NCI-H510A treated with DMSO at 0.1 percent for 48 hours (cell line): ENCODE measurements around the gene EPB41L4B.
A peak's percentile ranks its signal among the peaks of the same experiment; 100 is the strongest.
"Not testable (repeated sequence)": the region's sequence is repeated elsewhere in the genome, so short reads cannot be mapped to it uniquely, and the experiment has no call there.

Experiments used
- DNase-seq: peaks from one replicate; lab custom pipeline; 2025; lab: John Stamatoyannopoulos, UW

Gene EPB41L4B

DNA sequence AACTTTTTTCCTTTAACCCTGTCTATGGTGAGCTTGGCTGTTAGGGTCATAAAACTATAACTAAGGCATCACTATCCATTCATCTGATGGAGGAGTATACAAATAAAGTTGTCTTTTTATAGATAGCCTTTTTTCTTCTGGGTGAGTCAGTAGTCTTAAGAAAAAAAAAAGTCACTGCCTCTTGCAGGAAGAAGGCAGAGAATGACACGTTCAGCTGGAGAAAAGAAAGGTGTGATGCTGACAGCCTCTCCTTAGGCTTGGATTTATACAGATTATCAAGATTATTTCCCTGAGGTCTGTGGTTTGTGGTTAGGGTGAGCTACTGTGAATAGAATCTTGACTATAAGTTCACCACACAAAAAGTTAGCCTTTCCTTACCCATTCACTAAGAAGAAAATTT, 23.0 kb downstream of the EPB41L4B start:
- DNase-seq: no peak

DNA sequence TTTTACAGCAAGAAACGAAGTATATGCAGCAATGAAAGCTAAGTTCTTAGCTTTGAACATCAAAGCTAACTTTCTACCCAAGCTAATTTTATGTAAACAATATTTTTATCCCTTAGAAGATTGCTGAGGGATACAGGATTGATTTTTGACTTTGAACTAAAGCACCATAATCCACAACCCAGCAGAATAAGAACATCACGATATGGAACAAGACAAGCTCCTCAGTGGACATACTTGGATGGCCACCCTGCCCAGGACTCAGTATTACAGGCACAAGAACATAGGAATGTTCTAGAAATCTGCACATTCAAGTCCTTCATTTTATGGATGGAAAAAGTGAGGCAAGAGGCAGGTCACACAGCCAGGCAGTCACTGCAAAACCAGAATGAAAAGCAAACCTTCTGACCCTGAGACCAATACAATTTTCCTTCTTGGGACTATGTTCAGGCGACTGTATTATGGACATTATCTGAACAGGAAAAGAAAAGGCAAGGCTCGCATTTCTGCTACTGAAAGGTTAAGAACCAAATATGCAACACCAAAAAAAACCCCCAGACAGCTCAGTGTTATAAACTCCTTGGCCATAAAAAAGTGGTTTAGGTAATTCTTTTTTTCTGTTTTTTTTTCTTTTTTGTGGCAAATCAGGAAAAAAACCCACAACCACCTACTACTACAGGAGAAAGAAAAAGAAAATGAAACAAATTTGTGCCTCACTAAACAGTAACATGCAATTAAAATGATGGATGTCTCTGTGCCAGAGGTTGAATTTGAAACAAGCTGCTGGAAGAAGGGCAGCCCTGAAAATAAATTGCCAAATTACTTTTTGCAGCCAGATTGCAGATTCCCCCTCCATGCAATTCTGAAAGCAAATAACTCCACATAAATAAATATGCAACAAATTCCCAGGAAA, 25.4 kb downstream of the EPB41L4B start:
- DNase-seq: no peak

DNA sequence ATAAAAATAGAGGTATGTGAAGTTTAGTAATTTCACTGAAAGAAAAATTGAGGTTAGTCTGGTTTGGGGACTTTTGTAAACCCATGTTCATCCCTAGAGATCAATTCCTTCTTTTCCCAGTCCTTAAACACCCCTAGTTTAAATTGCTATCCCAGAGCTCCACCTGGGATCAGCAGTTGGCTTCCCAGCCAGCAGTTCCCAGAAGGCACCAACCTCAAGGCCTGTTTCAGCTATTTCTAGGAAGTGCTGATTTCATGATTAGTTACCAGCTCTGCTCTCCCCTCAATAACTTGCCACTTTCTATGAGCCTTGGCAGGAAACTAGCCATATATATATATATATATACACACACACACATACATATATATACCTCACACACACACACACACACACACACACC, 30.5 kb downstream of the EPB41L4B start:
- DNase-seq: no peak

DNA sequence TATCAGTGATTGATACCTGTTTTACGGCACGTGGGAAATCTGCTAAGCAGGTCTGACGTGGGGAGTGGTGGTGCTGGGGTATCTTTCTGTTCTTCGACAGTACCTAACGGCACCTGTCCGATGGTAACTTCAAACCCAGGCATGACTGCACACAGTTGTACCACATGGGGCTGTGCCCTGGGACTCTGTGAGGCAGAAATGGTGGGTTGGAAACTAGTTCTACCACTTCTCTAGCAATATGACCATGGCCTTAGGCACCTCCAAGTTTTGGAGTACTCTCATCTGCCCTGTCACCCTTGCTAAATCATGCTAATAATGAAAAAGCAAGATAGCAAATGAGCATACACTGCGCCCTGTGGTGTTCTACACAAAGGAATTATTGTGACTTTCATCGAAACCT, 30.9 kb downstream of the EPB41L4B start:
- peak; percentile 51 for DNase-seq

DNA sequence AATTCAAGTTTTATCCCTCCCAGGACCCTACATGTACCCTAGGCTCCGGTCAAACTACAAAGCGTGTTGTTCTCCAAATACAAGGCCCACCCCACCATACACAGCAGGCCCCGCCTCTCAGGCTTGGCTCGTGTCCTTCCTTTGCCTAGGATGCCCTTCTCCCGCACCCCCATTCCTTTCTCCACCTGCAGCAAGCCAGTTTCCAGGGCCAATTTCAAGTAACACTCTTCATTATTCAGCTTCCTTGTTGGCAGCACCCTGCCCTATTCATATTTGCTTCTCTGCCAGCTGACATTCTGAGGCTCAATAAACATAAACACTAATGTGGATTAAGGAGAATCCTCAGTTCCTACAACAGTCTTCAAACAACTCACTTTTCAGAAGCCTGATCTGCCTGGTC, 31.7 kb downstream of the EPB41L4B start:
- no peak for DNase-seq

DNA sequence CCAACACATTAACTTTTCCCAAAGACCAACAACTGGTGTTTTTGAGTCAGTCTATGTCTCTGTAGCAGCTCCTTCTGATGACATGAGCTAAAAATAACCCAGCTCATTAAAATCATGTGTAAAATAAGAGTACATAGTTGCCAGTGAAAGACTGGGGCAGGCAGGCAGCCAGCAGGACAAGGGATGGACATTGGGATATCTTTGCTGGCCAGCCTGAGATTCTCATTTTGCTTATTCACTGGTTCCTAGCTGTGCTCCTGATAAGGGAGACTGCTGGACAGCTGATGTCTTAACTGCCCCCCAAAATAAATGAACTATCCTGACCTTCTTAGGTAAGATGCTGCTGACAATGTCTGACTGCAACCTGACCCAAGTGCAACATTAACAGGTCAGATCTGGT, 33.9 kb downstream of the EPB41L4B start:
- peak; percentile 30 for DNase-seq

DNA sequence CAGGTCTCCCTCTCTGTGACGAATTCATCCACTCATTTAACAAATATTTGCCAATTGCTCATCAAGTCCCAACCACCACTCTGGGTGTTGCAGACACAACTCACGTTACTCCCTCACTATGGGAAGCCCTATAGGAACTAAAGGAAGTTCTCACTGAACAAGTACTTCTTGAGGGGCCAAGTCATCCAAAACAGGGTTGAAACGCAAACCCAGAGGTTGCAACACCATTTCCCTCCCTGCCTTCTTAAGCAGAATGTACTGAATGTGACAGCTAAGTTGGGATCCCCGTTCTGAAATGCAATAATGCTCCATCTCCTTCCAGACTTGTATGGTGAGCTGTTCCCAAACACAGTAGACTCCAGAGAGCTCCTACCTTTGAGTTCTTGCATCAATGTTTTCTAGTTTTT, 34.3 kb downstream of the EPB41L4B start:
- DNase-seq: no peak

DNA sequence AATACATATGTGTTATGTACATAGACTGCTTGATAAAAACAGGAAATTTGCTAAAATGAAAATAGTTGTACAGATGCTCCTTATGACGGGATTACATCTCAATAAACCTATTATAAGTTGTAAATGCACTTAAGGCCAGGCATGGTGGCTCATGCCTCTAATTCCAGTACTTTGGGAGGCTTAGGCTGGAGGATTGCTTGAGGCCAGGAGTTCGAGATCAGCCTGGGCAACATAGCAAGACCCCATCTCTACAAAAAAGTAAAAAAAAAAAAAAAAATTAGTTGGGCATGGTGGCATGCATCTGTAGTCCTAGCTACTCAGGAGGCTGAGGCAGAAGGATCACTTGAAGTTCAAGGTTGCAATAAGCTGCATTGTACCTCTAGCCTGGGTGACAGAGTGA, 37.2 kb downstream of the EPB41L4B start:
- not testable (repeated sequence) for DNase-seq

DNA sequence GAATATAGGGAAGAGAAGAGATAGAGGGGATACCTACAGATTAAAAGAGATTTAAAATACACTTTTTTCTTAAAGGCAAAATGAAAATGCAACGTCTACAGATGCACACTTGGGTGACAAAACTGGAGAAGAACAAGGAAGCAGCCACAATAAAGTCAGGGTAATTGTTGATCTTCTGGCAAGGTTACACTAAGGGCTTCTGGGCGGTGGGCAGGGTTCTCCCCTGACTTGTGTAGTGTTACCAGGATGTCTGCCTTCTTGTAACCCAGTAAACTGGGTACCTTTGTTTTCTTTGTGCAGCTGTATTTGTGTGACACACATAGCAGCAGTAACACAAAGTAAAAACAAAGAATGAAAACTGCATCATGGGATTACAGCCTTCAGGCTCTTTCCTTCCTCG, 37.8 kb downstream of the EPB41L4B start:
- no peak for DNase-seq

DNA sequence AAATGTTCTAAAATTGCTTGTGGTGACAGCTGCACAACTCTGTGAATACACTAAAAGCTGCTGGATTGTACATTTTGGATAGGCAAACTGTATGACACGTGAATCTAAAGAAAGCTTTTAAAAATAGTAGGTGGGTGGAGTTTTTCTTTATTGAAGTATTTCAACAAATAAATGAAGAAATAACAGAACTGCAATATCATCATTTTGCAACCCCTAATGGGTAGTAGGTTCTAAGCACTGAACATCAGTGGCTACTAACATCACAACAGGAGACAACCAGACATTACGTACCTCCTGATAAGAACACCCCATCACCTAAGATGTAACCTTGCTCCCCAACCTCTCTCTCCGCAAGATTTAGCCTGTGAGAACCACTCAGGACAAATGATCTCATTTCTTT, 38.6 kb downstream of the EPB41L4B start:
- no peak for DNase-seq

DNA sequence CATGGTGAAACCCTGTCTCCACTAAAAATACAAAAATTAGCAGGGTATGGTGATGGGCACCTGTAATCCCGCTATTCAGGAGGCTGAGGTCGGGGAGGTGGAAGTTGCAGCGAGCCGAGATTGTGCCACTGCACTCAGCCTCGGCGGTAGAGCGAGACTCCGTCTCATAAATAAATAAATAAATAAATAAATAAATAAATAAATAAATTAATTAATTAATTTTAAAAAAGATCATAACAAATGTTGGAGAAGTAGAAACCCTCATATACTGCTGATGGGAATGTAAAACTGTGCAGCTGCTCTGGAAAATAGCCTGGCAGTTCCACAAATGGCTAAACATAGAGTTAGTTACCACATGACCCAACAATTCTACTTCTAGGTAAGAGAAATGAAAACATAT, 39.3 kb downstream of the EPB41L4B start:
- no peak for DNase-seq

DNA sequence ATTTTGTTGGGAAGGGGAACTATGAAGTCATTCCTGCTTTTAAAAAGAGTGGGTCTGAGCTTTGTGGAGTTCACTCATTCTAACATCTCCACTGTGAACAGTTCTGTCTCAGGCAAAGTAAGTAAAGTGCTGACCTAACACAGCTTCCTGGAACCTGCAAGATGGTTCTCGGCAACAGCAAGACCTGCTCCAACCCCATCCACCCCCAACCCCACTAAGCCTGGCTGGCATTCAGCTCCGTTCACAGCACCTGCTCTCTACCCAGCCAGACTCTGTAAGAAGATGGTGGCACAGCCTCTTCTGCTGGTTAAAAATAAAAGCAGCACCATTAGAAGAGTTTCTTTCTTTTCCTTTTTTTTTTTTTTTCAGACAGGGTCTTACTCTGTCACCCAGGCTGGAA, 42.0 kb downstream of the EPB41L4B start:
- no peak for DNase-seq

DNA sequence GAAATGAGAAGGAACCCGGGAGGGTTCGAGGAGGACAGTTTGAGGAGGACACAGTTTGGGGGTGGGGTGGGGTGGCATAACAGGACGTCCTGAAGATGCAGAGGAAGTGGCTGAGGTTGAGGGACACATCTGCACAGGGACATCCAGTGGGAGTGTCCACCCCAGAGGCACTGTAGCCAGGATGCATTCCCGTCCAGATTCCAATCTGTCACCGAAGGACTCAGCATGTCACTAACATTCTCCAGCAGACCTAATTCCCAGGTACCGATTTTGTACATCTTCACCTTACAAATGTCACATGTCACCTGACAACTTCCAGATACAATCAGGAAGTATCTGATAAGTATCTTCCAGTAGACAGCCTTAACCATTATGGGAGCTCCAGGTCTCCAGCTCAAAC, 42.6 kb downstream of the EPB41L4B start:
- no peak for DNase-seq

DNA sequence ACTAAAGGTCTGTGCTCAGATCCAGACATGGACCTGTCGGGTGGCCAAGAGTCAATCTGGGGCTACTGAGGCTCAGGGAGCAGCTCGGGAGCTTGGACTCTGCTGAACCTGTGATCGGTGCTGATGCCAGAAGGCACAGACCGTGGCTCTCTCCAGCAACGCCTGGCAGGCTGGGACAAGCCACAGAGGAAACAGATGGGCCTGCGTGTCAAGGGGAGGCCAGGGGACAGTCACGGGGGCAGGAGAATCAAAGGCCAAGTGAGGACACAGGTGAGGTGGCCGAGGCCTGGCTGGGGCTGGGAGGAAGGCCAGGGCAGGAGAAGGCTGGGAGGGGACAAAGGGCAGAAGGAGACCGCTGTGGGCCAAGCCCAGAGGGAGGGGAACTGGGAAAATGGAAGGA, 43.4 kb downstream of the EPB41L4B start:
- DNase-seq: no peak

DNA sequence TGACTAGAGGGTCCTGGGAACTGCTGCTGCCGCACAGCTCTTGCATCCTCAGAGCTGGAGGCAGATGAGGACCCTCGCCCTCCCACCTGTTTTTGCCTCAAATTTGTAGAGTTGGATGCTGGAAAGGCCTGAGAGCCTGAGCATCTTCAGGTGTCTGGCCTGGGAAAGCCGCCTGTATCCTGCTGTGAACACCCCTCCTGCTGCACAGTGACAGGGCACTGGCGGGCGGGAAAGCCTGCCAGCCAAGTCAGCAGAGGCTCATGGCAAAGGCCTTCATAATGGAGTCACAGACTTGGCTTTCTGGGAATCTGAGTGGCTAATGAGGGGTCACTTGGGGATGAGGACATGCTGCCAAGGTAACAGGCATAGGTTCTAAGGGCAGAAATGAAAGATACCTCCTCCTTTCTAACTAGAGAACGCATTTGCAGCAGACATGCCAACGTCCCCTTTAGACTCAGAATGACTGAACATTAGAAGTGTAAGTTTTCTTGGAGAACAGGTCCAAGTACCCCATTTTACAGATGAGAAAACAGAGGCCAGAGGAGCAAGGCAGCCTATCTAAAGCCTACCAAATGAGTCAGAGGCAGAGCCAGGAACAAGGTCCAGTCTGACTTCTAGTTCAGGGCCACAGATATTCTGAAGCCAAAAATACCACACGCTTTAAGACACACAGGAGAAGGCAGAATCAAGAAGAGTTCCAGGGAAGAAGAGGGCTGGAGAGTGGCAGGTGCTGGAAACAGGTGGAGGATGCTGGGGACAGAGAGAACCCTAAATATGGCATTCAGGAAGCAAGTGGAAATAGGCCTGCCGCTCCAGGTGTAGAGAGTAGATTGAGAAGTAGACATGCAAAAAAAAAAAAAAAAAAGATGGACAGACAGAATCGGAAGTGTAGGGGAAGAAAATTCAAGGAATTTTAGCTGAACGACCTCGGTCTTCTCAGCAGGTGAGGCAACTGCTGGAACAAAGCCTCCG, 44.1 kb downstream of the EPB41L4B start:
- DNase-seq: no peak

DNA sequence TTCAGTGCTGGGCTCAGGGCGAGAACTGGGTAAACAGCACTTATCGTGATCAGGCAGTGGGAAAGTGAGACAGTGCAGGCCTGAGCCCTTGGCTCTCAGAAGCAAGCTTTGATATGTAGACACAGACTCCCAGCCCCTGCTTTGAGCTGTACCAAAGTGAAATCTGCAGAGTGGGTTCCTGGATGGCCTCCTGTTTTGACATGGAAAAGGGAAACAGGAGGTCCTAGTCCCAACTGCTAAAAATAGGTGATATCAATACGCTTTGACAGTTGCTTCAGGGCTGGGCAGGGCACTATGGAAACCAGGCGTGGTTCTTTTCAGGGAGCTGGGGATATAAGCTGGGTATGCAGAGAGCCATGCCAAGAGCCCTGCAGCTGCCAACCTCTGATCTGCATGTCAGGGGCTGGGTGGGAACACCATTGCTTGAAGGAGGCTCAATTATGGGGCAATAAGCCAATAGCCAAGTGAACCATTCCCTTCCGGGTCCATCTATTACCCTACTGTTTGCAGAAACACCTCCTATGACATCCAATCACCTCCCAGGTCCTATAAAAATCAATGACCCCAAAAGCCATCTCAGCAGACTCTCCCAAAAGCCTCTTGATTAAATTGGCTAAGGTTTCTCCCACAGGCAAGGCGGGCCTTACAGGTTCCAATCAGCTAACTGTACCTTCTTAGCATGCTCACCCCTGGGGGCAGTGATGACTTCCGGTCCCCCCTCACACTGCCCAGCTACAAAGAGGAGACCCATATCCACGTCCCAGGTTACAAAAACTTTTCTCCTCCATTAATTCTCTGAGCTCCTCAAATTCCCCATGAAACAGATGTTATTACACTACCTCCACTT, 45.8 kb downstream of the EPB41L4B start:
- peak; percentile 19 for DNase-seq

DNA sequence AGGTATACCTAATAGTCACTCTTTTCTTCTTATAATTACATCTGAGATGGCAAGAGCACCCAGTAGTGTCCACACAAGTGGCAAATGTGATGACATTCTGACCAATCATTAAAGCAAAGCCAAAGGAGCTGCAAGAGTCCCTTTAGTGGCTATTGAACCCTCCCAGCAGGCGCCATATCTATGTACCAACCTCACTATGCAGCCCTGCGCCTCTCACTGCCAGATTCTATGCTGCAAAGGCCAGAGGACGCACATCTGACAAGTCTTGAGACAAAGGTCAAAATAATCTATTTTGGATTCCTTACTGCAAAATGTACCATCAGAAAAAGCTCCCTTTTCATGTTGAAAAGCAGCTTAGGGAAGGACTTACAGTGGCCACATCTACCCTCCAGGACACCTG, 47.0 kb downstream of the EPB41L4B start:
- DNase-seq: no peak

DNA sequence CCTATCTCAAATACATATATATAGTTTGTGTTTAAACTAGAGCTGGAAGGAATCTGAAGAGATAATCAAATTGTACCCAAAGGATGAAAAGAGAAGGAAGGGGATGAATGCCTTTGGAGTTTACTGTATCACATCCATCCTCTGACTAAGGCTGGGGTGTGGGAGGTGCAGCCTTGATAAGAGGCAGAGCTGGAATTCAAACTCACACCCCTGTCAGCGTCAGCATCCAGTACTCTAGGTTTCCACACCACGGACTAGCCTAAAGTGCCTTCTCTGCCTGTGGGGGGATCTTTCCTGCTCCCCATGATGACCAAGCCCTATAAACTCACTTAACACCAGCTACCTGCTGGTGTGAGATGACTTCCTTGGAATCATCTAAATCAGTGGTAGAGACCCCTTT, 48.1 kb downstream of the EPB41L4B start:
- DNase-seq: no peak

DNA sequence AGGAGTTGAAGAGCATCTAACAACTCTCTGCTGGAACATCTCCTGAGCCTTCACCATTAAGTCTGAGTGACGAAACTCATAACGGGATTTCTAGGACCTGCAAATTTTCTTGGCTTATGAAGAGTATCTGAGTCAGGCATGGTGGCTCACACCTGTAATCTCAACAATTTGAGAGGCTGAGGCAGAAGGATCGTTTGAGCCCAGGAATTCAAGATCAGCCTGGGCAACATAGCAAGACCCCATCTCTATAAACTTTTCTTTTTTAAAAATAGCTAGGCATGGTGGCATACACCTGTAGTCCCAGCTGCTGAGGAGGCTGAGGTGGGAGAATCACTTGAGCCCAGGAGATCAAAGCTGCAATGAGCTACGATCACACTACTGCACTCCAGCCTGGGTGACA, 48.8 kb downstream of the EPB41L4B start:
- no peak for DNase-seq

DNA sequence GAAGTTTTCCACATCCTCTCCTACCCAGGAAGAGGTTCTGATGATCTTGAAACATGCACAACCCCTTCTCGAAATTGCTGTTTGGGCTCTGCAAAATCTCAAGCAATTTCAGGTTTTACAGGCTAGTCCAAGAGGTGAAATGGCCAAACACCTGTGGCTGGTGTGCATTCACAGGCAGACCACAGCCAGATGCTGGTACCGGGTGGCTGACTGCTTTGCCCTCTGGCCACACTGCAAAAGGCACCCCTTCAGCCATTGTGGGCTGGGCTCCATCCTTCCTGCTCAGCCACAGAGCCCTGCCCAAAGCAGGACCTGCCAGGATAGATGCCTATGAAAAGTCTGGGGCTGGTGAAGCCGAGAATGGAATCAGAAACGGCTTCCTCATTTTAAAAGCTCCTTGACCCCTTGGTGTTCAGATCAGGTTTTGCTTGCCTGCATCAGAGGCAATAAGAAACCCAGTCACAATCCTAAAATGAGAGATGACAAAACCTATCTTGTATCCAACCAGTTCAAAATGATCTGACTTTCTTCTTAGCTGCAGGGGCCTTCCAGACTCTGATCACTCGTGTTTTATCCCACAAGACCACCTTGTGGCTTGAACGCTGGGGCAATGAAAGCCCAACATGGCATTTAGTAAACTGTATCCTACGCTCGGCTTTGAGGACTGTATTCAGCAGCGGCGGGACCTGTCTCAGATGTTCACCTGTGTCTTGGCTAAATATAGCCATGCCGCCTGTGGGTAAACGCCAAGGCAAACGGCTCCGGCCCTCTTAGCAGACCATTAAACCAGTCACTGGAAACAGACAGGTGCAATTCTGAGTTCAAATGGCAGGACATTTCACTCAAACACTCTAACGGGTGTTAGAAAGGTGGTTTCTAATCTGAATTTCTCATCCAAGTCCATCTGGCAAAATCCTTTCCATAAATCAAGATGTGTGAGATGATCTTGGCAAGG, 49.6 kb downstream of the EPB41L4B start:
- peak; percentile 76 for DNase-seq

DNA sequence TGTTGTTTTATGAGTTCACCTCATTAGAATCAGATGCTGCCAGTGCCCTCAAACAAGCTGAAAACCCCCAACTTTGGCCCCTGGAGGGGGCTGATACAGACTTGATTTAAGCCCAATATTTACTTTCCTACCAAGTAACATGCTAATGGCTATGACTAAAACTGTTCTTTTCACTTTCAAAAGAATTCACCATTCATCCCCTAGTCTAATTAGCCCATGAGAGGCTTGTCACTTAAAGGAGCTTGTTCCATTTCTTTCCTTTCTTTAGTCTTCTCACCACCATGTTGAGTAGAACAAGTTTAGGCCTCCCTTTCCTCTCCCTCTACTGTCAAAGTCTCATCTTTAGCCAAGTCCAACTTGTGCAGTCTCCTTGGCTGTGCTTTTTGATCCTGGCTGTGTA, 50.4 kb downstream of the EPB41L4B start:
- no peak for DNase-seq
